GM12864 (cell line): ENCODE measurements around the gene TENT5A.

Source experiments
- DNase-seq: peaks from one replicate; pipeline ENCODE4 v3.0.0-alpha.2; 2011; ENCODE audit warnings: low read depth
- H3K4me3 ChIP-seq: 2 replicates; pipeline ENCODE4 v1.5.1; 2011; ENCODE audit warnings: mild to moderate bottlenecking, low read depth, low read length, control low read depth
- CTCF ChIP-seq: IDR thresholded peaks from 2 replicates; pipeline ENCODE4 v1.5.1; 2011; ENCODE audit warnings: low read depth, mild to moderate bottlenecking, moderate library complexity, low read length, control low read depth, inconsistent platforms; ENCODE audit errors: missing control alignments

Gene TENT5A

GRCh38 chr6:81767163-81767891 lies 14.8 kb upstream of the TENT5A start:
- TF ChIP-seq CTCF = no peak
- DNase-seq = no peak
- no peak overlapping the region for H3K4me3 ChIP-seq

- no peak for TF ChIP-seq CTCF
- DNase-seq = no peak
- H3K4me3 ChIP-seq = no peak overlapping the region
Measured at GRCh38 chr6:81766482-81767069, 14.1 kb upstream of the TENT5A start.

GRCh38 chr6:81764531-81764930 lies 12.1 kb upstream of the TENT5A start:
- no peak for DNase-seq
- TF ChIP-seq CTCF = no peak
- no peak overlapping the region for H3K4me3 ChIP-seq

- no peak for TF ChIP-seq CTCF
- no peak overlapping the region for H3K4me3 ChIP-seq
- DNase-seq = no peak
Measured at GRCh38 chr6:81763968-81764367, 11.5 kb upstream of the TENT5A start.

GRCh38 chr6:81763051-81763450 lies 10.6 kb upstream of the TENT5A start:
- no peak for TF ChIP-seq CTCF
- DNase-seq = no peak
- no peak overlapping the region for H3K4me3 ChIP-seq

- TF ChIP-seq CTCF = no peak
- no peak for DNase-seq
- no peak overlapping the region for H3K4me3 ChIP-seq
Measured at GRCh38 chr6:81762606-81763005, 10.1 kb upstream of the TENT5A start.

- no peak for DNase-seq
- TF ChIP-seq CTCF = no peak
- no peak overlapping the region for H3K4me3 ChIP-seq
Measured at GRCh38 chr6:81762132-81762531, 9.7 kb upstream of the TENT5A start.
